Measurements from ENCODE around the gene CD6.

DNA sequence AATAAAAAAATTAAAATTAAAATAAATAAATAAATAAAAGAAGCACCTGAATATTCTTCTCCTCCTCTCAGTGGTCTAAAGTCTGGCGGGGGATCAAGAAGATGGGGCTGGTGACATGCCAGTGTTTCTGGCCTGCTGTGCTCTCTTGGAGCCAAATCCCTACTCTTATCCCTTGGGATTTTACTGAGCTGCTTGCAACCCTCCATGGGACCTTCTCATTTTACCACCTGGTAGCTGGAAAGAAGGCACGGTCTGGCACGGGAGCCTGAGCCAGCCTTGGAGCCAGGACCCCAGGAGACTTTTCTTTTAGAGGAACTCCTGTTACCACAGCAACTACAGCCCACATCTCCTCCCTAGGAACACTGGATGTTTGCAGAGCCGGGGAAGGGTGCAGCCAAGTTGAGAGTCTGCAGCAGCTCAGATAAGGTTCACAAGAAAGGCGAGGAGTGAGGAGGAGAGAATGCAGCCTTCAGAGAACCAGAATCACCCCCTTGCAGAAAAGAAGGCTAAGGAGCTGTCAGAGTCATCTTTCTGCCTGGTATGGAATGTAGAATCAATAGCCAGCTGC is 21.4 kb downstream of the CD6 start:
- TF ChIP-seq EZH2 (IDR thresholded peaks at IDR 0.05; ENCODE audit: insufficient read depth, low read length): no peak
- TF ChIP-seq, protein P1, sequence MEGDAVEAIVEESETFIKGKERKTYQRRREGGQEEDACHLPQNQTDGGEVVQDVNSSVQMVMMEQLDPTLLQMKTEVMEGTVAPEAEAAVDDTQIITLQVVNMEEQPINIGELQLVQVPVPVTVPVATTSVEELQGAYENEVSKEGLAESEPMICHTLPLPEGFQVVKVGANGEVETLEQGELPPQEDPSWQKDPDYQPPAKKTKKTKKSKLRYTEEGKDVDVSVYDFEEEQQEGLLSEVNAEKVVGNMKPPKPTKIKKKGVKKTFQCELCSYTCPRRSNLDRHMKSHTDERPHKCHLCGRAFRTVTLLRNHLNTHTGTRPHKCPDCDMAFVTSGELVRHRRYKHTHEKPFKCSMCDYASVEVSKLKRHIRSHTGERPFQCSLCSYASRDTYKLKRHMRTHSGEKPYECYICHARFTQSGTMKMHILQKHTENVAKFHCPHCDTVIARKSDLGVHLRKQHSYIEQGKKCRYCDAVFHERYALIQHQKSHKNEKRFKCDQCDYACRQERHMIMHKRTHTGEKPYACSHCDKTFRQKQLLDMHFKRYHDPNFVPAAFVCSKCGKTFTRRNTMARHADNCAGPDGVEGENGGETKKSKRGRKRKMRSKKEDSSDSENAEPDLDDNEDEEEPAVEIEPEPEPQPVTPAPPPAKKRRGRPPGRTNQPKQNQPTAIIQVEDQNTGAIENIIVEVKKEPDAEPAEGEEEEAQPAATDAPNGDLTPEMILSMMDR (IDR thresholded peaks at IDR 0.05; ENCODE audit: insufficient read depth, low read depth, low read length): no peak
